GM23338 (cell line): Measurements from ENCODE around the gene KRTAP12-2. TPM values are rescaled to one million over a fixed set of nuclear protein-coding genes. Genes with fewer than 3 reads are reported as not detected.

ENCODE experiments used
- ATAC-seq: fragments of 200-7000 bp; cut with Tn5 transposase; 3 replicates; pipeline ENCODE4 v1.9.1; 2020
- DNase-seq: peaks from one replicate; pipeline ENCODE4 v3.0.0-alpha.2; 2015; ENCODE audit warnings: low spot score
- H2AFZ ChIP-seq: fragments of 200-600 bp; sonication (generic); 2 replicates; pipeline ENCODE4 v1.8.0; 2016; ENCODE audit warnings: antibody characterized with exemption, mild to moderate bottlenecking, moderate library complexity
- H3F3A ChIP-seq: fragments of 200-600 bp; sonication (generic); replicated peaks from 2 replicates; pipeline ENCODE4 v1.8.0; 2017; ENCODE audit warnings: antibody characterized with exemption, mixed run types, low read depth
- H3K27ac ChIP-seq: fragments of 200-600 bp; sonication (generic); 2 replicates; pipeline ENCODE4 v1.6.1; 2016; ENCODE audit warnings: low read depth
- H3K27me3 ChIP-seq: fragments of 200-600 bp; sonication (generic); 2 replicates; pipeline ENCODE4 v1.8.0; 2016; ENCODE audit warnings: mild to moderate bottlenecking, mixed run types, moderate library complexity; ENCODE audit not compliant: insufficient read depth
- H3K36me3 ChIP-seq: fragments of 200-600 bp; sonication (generic); 2 replicates; pipeline ENCODE4 v1.8.0; 2016; ENCODE audit warnings: mild to moderate bottlenecking; ENCODE audit not compliant: insufficient read depth
- H3K4me1 ChIP-seq: fragments of 200-600 bp; sonication (generic); 2 replicates; pipeline ENCODE4 v1.8.0; 2016; ENCODE audit warnings: mild to moderate bottlenecking, moderate library complexity; ENCODE audit not compliant: insufficient read depth
- H3K4me2 ChIP-seq: fragments of 200-600 bp; sonication (generic); 2 replicates; pipeline ENCODE4 v1.7.1; 2017; ENCODE audit warnings: mixed run types
- H3K4me3 ChIP-seq: fragments of 200-600 bp; sonication (generic); 2 replicates; pipeline ENCODE4 v1.6.1; 2016; ENCODE audit warnings: mixed run types
- H3K79me2 ChIP-seq: fragments of 200-600 bp; sonication (generic); replicated peaks from 2 replicates; pipeline ENCODE4 v1.8.0; 2017; ENCODE audit warnings: mild to moderate bottlenecking; ENCODE audit not compliant: insufficient read depth
- H3K9me2 ChIP-seq: fragments of 200-600 bp; sonication (generic); 2 replicates; pipeline ENCODE4 v1.8.0; 2017; ENCODE audit not compliant: insufficient read depth
- H4K20me1 ChIP-seq: fragments of 200-600 bp; sonication (generic); replicated peaks from 2 replicates; pipeline ENCODE4 v1.8.0; 2017; ENCODE audit warnings: mild to moderate bottlenecking; ENCODE audit not compliant: insufficient read depth
- H3K27ac Mint-ChIP-seq: 2 replicates; pipeline ENCODE4 v1.8.0; 2020; ENCODE audit warnings: inconsistent platforms, mild to moderate bottlenecking, moderate library complexity, mixed read lengths
- H3K27me3 Mint-ChIP-seq: 3 replicates; pipeline ENCODE4 v1.8.0; 2022; ENCODE audit warnings: low read depth, mild to moderate bottlenecking, moderate library complexity, mixed read lengths, inconsistent platforms; ENCODE audit not compliant: insufficient read depth, poor library complexity
- H3K36me3 Mint-ChIP-seq: 3 replicates; pipeline ENCODE4 v1.8.0; 2021; ENCODE audit warnings: low read depth, mild to moderate bottlenecking, inconsistent platforms, moderate library complexity, mixed read lengths
- H3K4me1 Mint-ChIP-seq: 3 replicates; pipeline ENCODE4 v1.8.0; 2020; ENCODE audit warnings: mild to moderate bottlenecking, inconsistent platforms, mixed read lengths
- H3K4me3 Mint-ChIP-seq: 3 replicates; pipeline ENCODE4 v1.8.0; 2021; ENCODE audit warnings: moderate library complexity, mild to moderate bottlenecking, inconsistent platforms, mixed read lengths
- H3K9me3 Mint-ChIP-seq: 3 replicates; pipeline ENCODE4 v1.8.0; 2020; ENCODE audit warnings: moderate library complexity, mild to moderate bottlenecking, inconsistent platforms, mixed read lengths
- CREB1 ChIP-seq: fragments of 250-450 bp; sonication (Bioruptor Pico); IDR thresholded peaks from 2 replicates; pipeline ENCODE4 v1.5.0; 2020; ENCODE audit warnings: low read depth, mild to moderate bottlenecking, moderate library complexity
- CTCF ChIP-seq, 2 experiments: fragments of 200-600 bp in 1 of 2; sonication (generic) in 1 of 2; conservative IDR thresholded peaks; 2 replicates each; pipeline versions ENCODE4 v1.5.1 to v1.6.1; 2016 to 2017; ENCODE audit warnings: antibody characterized with exemption in 2 of 2, low read depth in 2 of 2, mild to moderate bottlenecking in 2 of 2, moderate library complexity in 1 of 2
- ETS1 ChIP-seq: IDR thresholded peaks from 2 replicates; pipeline ENCODE4 v1.6.1; 2016; ENCODE audit warnings: antibody characterized with exemption
- EZH2 ChIP-seq: fragments of 200-600 bp; sonication (generic); IDR thresholded peaks from one replicate; pipeline ENCODE4 v1.8.0; 2017; ENCODE audit warnings: antibody characterized with exemption, mild to moderate bottlenecking, low read depth; ENCODE audit not compliant: unreplicated experiment
- EZH2phosphoT487 ChIP-seq: fragments of 200-600 bp; sonication (generic); IDR thresholded peaks from one replicate; pipeline ENCODE4 v1.8.1; 2018; ENCODE audit warnings: antibody characterized with exemption; ENCODE audit not compliant: unreplicated experiment
- JUNB ChIP-seq: IDR thresholded peaks from one replicate; pipeline ENCODE4 v1.6.1; 2016; ENCODE audit warnings: antibody characterized with exemption; ENCODE audit not compliant: unreplicated experiment
- POLR2AphosphoS5 ChIP-seq: IDR thresholded peaks from 2 replicates; pipeline ENCODE4 v1.6.1; 2016; ENCODE audit warnings: antibody characterized with exemption, low read depth
- REST ChIP-seq: IDR thresholded peaks from one replicate; pipeline ENCODE4 v1.6.1; 2018; ENCODE audit warnings: antibody characterized with exemption; ENCODE audit not compliant: unreplicated experiment
- STAT1 ChIP-seq: IDR thresholded peaks from one replicate; pipeline ENCODE4 v1.6.1; 2016; ENCODE audit warnings: antibody characterized with exemption; ENCODE audit not compliant: unreplicated experiment
- ZNF114 ChIP-seq: fragments of 250-450 bp; sonication (Bioruptor Pico); IDR thresholded peaks from 2 replicates; pipeline ENCODE4 v1.5.0; 2020; ENCODE audit warnings: mild to moderate bottlenecking, moderate library complexity
- ZNF331 ChIP-seq: fragments of 250-450 bp; sonication (Bioruptor Pico); IDR thresholded peaks from 2 replicates; pipeline ENCODE4 v1.5.0; 2020; ENCODE audit warnings: low read depth, mild to moderate bottlenecking, moderate library complexity
- ZNF462 ChIP-seq: fragments of 250-450 bp; sonication (Bioruptor Pico); IDR thresholded peaks from 2 replicates; pipeline ENCODE4 v1.5.0; 2020; ENCODE audit warnings: mild to moderate bottlenecking, moderate library complexity
- polyA plus RNA-seq: library from polyadenylated mRNA; unstranded; fragments of >200 nt; fragmentation: Nextera tagmentation; extraction: Ambion mirVana; gene quantifications from 2 replicates; pipeline ENCODE4 v1.2.1, GENCODE V29; 2016
- total RNA-seq: library from RNA; depleted of rRNA; stranded (reverse); fragments of >200 nt; shearing (Covaris generic); gene quantifications from 2 replicates; pipeline ENCODE4 v1.2.3, GENCODE V29; 2014

KRTAP12-2 gene
- total and polyA plus RNA-seq, 2 experiments from 2014 or later = not detected

GRCh38 chr21:44670642-44671432 lies 4.1 kb upstream of the KRTAP12-2 start:
- no peaks in the 10 kb centered on the region for H3K27me3 ChIP-seq
- H2AFZ ChIP-seq = no peak overlapping the region
- H3K36me3 Mint-ChIP-seq = peaks cover 12% of the 10 kb centered on the region
- TF ChIP-seq ZNF462 (CRISPR knock-in tag) (no peak), POLR2AphosphoS5 (no peak), CTCF (conservative IDR thresholded peaks at IDR 0.05; ENCODE audit: low read depth in 2 of 2) (no peak), EZH2phosphoT487 (no peak), ETS1 (no peak), JUNB (no peak), CREB1 (CRISPR knock-in tag) (no peak), STAT1 (no peak), REST (no peak), EZH2 (no peak), ZNF114 (CRISPR knock-in tag) (no peak), ZNF331 (no peak)
- peaks cover 1% of the 10 kb centered on the region for H3K27me3 Mint-ChIP-seq
- H3F3A ChIP-seq = no peaks in the 10 kb centered on the region
- DNase-seq (no peak), ATAC-seq (no peak)
- H3K27ac ChIP-seq = no peak overlapping the region
- H3K4me1 Mint-ChIP-seq = no peaks in the 10 kb centered on the region; the same call in 2 of the 3 replicates
- no peak overlapping the region for H3K4me3 ChIP-seq
- H3K79me2 ChIP-seq = no peaks in the 10 kb centered on the region
- H3K4me3 Mint-ChIP-seq = no peak overlapping the region
- H4K20me1 ChIP-seq = no peaks in the 10 kb centered on the region
- H3K9me3 Mint-ChIP-seq = peaks cover 52% of the 10 kb centered on the region
- H3K4me2 ChIP-seq = no peak overlapping the region
- no peak overlapping the region for H3K27ac Mint-ChIP-seq
- H3K36me3 ChIP-seq = no peaks in the 10 kb centered on the region
- H3K9me2 ChIP-seq = no peaks in the 10 kb centered on the region
- no peaks in the 10 kb centered on the region for H3K4me1 ChIP-seq
